Thyroid gland (tissue), 4 donors: ENCODE measurements around the gene MCAT. TPM values are rescaled to one million over a fixed set of nuclear protein-coding genes. Genes with fewer than 3 reads are reported as not detected.

Experiments used
- DNase-seq, 2 donors: peaks; one replicate each; pipeline ENCODE4 v3.0.0-alpha.2; 2019
- H3K27ac ChIP-seq, 3 donors: fragments of 200-600 bp; sonication (generic); 1 replicate in 2 of 3; 2 replicates in 1 of 3; pipeline ENCODE4 v1.5.1; 2016 to 2019; ENCODE audit warnings: mild to moderate bottlenecking in 1 of 3, moderate library complexity in 1 of 3
- H3K27me3 ChIP-seq: fragments of 200-600 bp; sonication (generic); one replicate; pipeline ENCODE4 v1.5.1; 2019
- H3K36me3 ChIP-seq, 2 donors: fragments of 200-600 bp; sonication (generic); one replicate each; pipeline ENCODE4 v1.5.1; 2016 to 2019
- H3K4me1 ChIP-seq, 2 donors: fragments of 200-600 bp; sonication (generic); one replicate each; pipeline ENCODE4 v1.5.1; 2017 to 2019
- H3K4me3 ChIP-seq, 3 donors: fragments of 200-600 bp; sonication (generic); replicated peaks in 1 of 3; 1 replicate in 2 of 3; 2 replicates in 1 of 3; pipeline ENCODE4 v1.5.1; 2016; ENCODE audit warnings: mild to moderate bottlenecking in 1 of 3
- H3K9me3 ChIP-seq: fragments of 200-600 bp; sonication (generic); one replicate; pipeline ENCODE4 v1.5.1; 2017
- CTCF ChIP-seq, 6 experiments: fragments of 200-600 bp in 3 of 6; fragments of 450-650 bp in 3 of 6; sonication (generic) in 3 of 6; IDR thresholded peaks; one replicate each; pipeline ENCODE4 v1.5.1; 2016 to 2019; ENCODE audit warnings: antibody characterized with exemption in 6 of 6, mild to moderate bottlenecking in 2 of 6, inconsistent platforms in 1 of 6, moderate library complexity in 1 of 6
- POLR2A ChIP-seq, 2 donors: fragments of 450-650 bp; IDR thresholded peaks; one replicate each; pipeline ENCODE4 v1.6.1; 2017; ENCODE audit warnings: antibody characterized with exemption in 2 of 2, mild to moderate bottlenecking in 2 of 2, moderate library complexity in 1 of 2
- WGBS, 2 donors: methylation state at CpG; one replicate each; pipeline ENCODE4 v1.1.5; 2017; 5-methylcytosine and 5-hydroxymethylcytosine counted together
- intact Hi-C: fragments of 100-400 bp; cut with DNase I; formaldehyde crosslinking; loops from one replicate; pipeline ENCODE4 v1.15.1; 2023
- total RNA-seq, 4 donors: library from RNA; depleted of rRNA; stranded (reverse); fragments of >200 nt; gene quantifications; one replicate each; pipeline ENCODE4 v1.2.3, GENCODE V29; 2016

The MCAT gene
- total RNA-seq, 4 donors from 2014 or later = 28.4 to 48.5 (median 38.3) TPM

DNA sequence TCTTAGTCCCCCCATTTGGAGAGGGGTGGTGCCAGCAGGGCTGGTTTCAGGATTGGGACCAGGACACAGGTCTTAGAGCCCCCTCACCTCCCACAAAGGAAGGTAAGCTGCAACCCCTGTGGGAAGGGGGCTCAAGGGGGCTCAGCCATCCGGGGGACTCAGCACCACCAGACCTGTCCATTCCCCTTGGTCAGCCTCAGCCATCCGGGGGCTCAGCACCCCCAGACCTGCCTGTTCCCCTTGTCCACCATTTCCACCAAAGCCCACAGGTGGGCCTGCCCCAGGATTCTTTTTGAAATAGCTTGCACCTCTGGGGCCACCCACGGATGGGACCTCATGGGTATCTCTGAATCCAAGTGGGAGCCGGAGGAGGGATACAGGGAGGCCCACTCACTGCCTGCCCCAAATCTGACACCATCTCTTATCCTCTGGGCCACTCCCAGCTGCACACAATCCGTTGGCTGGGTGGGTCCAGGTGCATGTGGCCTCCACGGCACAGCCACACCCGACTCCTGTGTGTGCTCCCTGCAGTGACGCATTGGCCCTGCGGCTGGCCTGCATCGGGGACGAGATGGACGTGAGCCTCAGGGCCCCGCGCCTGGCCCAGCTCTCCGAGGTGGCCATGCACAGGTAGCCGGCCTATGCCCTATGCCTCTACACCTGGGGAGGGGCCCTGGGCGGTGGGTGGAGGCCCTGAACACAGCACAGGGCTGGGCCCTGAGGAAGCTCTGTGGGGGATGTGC, 15.9 kb downstream of the MCAT start:
- intact Hi-C loops = no loop called here

GRCh38 chr22:43126501-43127165, 16.6 kb downstream of the MCAT start:
- Histone ChIP-seq H3K4me1 (no peaks in the 10 kb centered on the region), H3K27me3 (no peaks in the 10 kb centered on the region), H3K27ac (no peak overlapping the region), H3K9me3 (no peaks in the 10 kb centered on the region), H3K4me3 (no peak overlapping the region), H3K36me3 (no peaks in the 10 kb centered on the region)
- TF ChIP-seq CTCF (IDR thresholded peaks at IDR 0.05) (no peak), POLR2A (IDR thresholded peaks at IDR 0.05) (no peak)
- 60 to 85% methylated on average over 3 to 4 of the region's 5 CpGs for WGBS, 2 donors
- no peak for DNase-seq
- intact Hi-C loops = no loop called here

More for the DNA sequence above, 15.9 kb downstream of the MCAT start:
- Histone ChIP-seq H3K9me3 (no peaks in the 10 kb centered on the region), H3K36me3 (peaks cover 3 to 4% of the 10 kb centered on the region in 2 donors), H3K27me3 (no peaks in the 10 kb centered on the region), H3K27ac (no peak overlapping the region), H3K4me3 (no peak overlapping the region), H3K4me1 (no peaks in the 10 kb centered on the region)
- WGBS, 2 donors = 80 to 97% methylated on average over 5 to 6 of the region's 17 CpGs
- TF ChIP-seq CTCF (IDR thresholded peaks at IDR 0.05) (no peak), POLR2A (IDR thresholded peaks at IDR 0.05) (no peak)
- DNase-seq = no peak

DNA sequence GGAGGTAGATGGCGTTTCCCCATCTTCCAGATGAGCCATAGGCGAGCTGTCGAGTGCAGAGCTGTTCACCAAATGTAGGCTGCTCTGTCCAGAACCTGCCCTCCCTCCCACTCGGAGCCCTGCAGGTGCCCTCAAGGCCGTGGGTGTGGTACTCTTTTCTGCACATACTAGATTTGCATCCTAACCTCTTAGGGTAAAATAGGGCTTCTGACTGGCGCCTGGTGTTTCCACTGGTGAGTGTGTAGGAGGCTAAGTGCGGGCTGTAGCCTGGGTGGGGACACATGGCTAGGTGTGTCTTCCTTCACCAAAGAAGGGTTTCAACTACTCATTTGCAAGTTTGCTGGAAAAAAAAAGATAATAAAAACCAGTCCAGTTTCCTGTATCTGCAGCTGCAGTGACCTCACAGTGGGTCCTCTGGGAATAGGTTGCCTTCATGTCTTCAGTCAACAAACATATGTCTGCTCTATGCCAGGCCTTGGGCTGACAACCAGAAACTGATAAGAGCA, 24.2 kb downstream of the MCAT start:
- Histone ChIP-seq H3K27ac (no peak overlapping the region), H3K4me3 (no peak overlapping the region), H3K27me3 (no peaks in the 10 kb centered on the region), H3K4me1 (no peaks in the 10 kb centered on the region), H3K9me3 (no peaks in the 10 kb centered on the region), H3K36me3 (no peaks in the 10 kb centered on the region)
- 73 to 75% methylated on average over 3 to 6 of the region's 7 CpGs for WGBS, 2 donors
- TF ChIP-seq POLR2A (IDR thresholded peaks at IDR 0.05) (no peak), CTCF (IDR thresholded peaks at IDR 0.05) (no peak)
- DNase-seq = no peak
- intact Hi-C loops = no loop called here

DNA sequence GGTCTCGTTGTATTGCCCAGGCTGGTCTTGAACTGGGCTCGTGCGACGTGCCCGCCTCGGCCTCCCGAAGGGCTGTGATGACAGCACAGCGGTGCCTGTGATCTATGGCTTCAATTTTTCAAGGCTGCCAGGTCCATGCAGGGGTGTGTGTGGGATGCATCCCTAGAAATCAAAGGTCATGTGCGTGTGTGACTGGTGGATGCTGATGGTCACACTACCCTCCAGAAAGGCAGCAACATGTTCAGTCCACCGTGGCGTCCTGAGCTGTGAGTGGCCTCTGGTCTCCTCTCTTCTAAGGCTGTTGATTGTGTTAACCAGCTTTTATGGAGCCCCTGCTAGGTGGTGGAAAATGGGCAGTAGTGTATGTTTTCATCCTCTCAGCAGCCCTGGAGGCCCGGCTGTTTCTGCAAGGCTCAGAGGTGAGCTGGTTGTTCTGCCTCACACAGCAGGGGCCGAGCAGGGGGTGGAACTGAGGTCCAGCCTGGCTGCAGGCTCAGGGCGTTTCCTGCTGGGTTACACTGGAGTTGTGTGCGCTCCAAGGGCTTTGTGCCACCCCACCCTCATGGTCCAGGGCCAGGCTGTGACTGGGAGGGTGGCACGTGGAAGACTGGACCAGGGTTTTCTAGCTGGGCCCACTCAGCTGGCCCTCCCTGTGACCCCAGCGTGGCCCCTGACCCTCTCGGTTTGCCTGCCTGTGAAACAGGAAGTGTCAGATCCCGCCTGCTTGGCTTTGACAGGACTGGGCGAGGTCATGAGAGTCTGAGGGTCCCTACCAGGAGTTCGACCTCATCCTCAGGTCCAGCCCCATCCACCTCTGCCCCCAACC, 25.0 kb downstream of the MCAT start:
- no peak overlapping the region for H3K27ac ChIP-seq
- intact Hi-C loops = no loop called here
- no peaks in the 10 kb centered on the region for H3K9me3 ChIP-seq
- H3K36me3 ChIP-seq = no peaks in the 10 kb centered on the region
- no peaks in the 10 kb centered on the region for H3K27me3 ChIP-seq
- H3K4me3 ChIP-seq = no peak overlapping the region
- 77 to 84% methylated on average over 16 to 19 of the region's 21 CpGs for WGBS, 2 donors
- DNase-seq = no peak
- TF ChIP-seq POLR2A (IDR thresholded peaks at IDR 0.05) (no peak), CTCF (IDR thresholded peaks at IDR 0.05) (no peak)
- H3K4me1 ChIP-seq = no peaks in the 10 kb centered on the region
